Astrocyte (in vitro differentiated cells and primary cell): Measurements from ENCODE around the gene DOCK10. TPM values are rescaled to one million over a fixed set of nuclear protein-coding genes. Genes with fewer than 3 reads are reported as not detected.
A peak's percentile ranks its signal among the peaks of the same experiment; 100 is the strongest.

ENCODE experiments used
- DNase-seq: peaks from one replicate; pipeline ENCODE4 v3.0.0-alpha.2; 2010; ENCODE audit warnings: low read depth
- FAIRE-seq: peaks from 2 replicates; lab custom pipeline; 2011; peaks lifted over from hg19 to GRCh38; lab: Jason Lieb, UNC
- H2AFZ ChIP-seq: 2 replicates; pipeline ENCODE4 v1.6.0; 2012; ENCODE audit warnings: low read depth, low read length, inconsistent platforms
- H3K27ac ChIP-seq: 2 replicates; pipeline ENCODE4 v1.5.1; 2011; ENCODE audit warnings: low read depth, low read length, inconsistent platforms
- H3K27me3 ChIP-seq: 2 replicates; pipeline ENCODE4 v1.6.0; 2011; ENCODE audit warnings: low read length, inconsistent platforms; ENCODE audit not compliant: insufficient read depth
- H3K36me3 ChIP-seq: 2 replicates; pipeline ENCODE4 v1.5.1; 2011; ENCODE audit warnings: low read length, inconsistent platforms; ENCODE audit not compliant: insufficient read depth
- H3K4me1 ChIP-seq: 2 replicates; pipeline ENCODE4 v1.5.1; 2011; ENCODE audit warnings: low read length, inconsistent platforms; ENCODE audit not compliant: insufficient read depth
- H3K4me2 ChIP-seq: 2 replicates; pipeline ENCODE4 v1.6.0; 2012; ENCODE audit warnings: low read length, inconsistent platforms
- H3K4me3 ChIP-seq: 2 replicates; pipeline ENCODE4 v1.5.1; 2011; ENCODE audit warnings: low read depth, mild to moderate bottlenecking, low read length, inconsistent platforms; ENCODE audit not compliant: insufficient read depth
- H3K79me2 ChIP-seq: 2 replicates; pipeline ENCODE4 v1.6.0; 2012; ENCODE audit warnings: mild to moderate bottlenecking, low read length, inconsistent platforms; ENCODE audit not compliant: insufficient read depth
- H3K9ac ChIP-seq: 2 replicates; pipeline ENCODE4 v1.6.0; 2012; ENCODE audit warnings: mild to moderate bottlenecking, low read length, inconsistent platforms
- H3K9me3 ChIP-seq: 2 replicates; pipeline ENCODE4 v1.5.1; 2012; ENCODE audit warnings: low read depth, mild to moderate bottlenecking, low read length, inconsistent platforms; ENCODE audit not compliant: insufficient read depth
- H4K20me1 ChIP-seq: 2 replicates; pipeline ENCODE4 v1.6.0; 2012; ENCODE audit warnings: low read length, inconsistent platforms; ENCODE audit not compliant: insufficient read depth
- H3K27ac Mint-ChIP-seq: one replicate; pipeline ENCODE4 v1.8.0; 2021; ENCODE audit warnings: mild to moderate bottlenecking, mixed read lengths; ENCODE audit not compliant: unreplicated experiment
- H3K27me3 Mint-ChIP-seq: one replicate; pipeline ENCODE4 v1.8.0; 2021; ENCODE audit warnings: low read depth, mixed read lengths; ENCODE audit not compliant: unreplicated experiment
- H3K36me3 Mint-ChIP-seq: one replicate; pipeline ENCODE4 v1.8.0; 2021; ENCODE audit warnings: low read depth, mixed read lengths; ENCODE audit not compliant: unreplicated experiment
- H3K4me1 Mint-ChIP-seq: one replicate; pipeline ENCODE4 v1.8.0; 2021; ENCODE audit warnings: low read depth, mixed read lengths; ENCODE audit not compliant: unreplicated experiment
- H3K4me3 Mint-ChIP-seq: one replicate; pipeline ENCODE4 v1.8.0; 2021; ENCODE audit warnings: mild to moderate bottlenecking, moderate library complexity, mixed read lengths; ENCODE audit not compliant: unreplicated experiment
- H3K9me3 Mint-ChIP-seq: one replicate; pipeline ENCODE4 v1.8.0; 2021; ENCODE audit warnings: mild to moderate bottlenecking, mixed read lengths; ENCODE audit not compliant: unreplicated experiment
- CTCF ChIP-seq: IDR thresholded peaks from 2 replicates; pipeline ENCODE4 v1.5.1; 2011; ENCODE audit warnings: low read depth, mild to moderate bottlenecking, inconsistent platforms, low read length, moderate library complexity; ENCODE audit not compliant: insufficient read depth
- EZH2 ChIP-seq: IDR thresholded peaks from 2 replicates; pipeline ENCODE4 v1.6.1; 2012; ENCODE audit warnings: mild to moderate bottlenecking, low read length, inconsistent platforms; ENCODE audit not compliant: insufficient read depth
- total RNA-seq: library from RNA; stranded (reverse); gene quantifications from 2 replicates; pipeline ENCODE4 v1.2.1, GENCODE V29; 2021

The DOCK10 gene
- total RNA-seq, 1 donor from 2014 or later, result 7.7 TPM

- Mint-ChIP-seq H3K4me1 (peaks cover 15% of the 10 kb centered on the region), H3K27ac (peak overlapping the region; percentile 71), H3K9me3 (peaks cover 2% of the 10 kb centered on the region), H3K36me3 (peaks cover 5% of the 10 kb centered on the region), H3K4me3 (no peak overlapping the region), H3K27me3 (no peaks in the 10 kb centered on the region)
- H2AFZ ChIP-seq, result no peak overlapping the region
- H3K27me3 ChIP-seq, result no peaks in the 10 kb centered on the region
- no peaks in the 10 kb centered on the region for H3K79me2 ChIP-seq
- no peak for FAIRE-seq
- peak overlapping the region; percentile 37 for H3K4me2 ChIP-seq
- TF ChIP-seq CTCF, result no peak
- no peak overlapping the region for H3K4me3 ChIP-seq
- no peaks in the 10 kb centered on the region for H3K9me3 ChIP-seq
- peak; percentile 30 for DNase-seq
- H3K9ac ChIP-seq, result peak overlapping the region; percentile 16
- no peaks in the 10 kb centered on the region for H4K20me1 ChIP-seq
- peak overlapping the region; percentile 65 for H3K27ac ChIP-seq
- peaks cover 5% of the 10 kb centered on the region for H3K4me1 ChIP-seq
- peaks cover 31% of the 10 kb centered on the region for H3K36me3 ChIP-seq
These were observed 239.9 kb downstream of the DOCK10 start for GRCh38 chr2:224802407-224802806.

- TF ChIP-seq EZH2, result no peak
- TF ChIP-seq CTCF, result no peak
- H3K27me3 Mint-ChIP-seq, result no peaks in the 10 kb centered on the region
- Histone ChIP-seq H4K20me1 (no peaks in the 10 kb centered on the region), H3K9me3 (no peaks in the 10 kb centered on the region), H3K4me2 (no peak overlapping the region), H3K36me3 (peaks cover 37% of the 10 kb centered on the region), H3K27me3 (no peaks in the 10 kb centered on the region), H2AFZ (no peak overlapping the region), H3K79me2 (no peaks in the 10 kb centered on the region), H3K9ac (no peak overlapping the region), H3K4me3 (no peak overlapping the region), H3K4me1 (peaks cover 5% of the 10 kb centered on the region), H3K27ac (no peak overlapping the region)
- DNase-seq (no peak), FAIRE-seq (no peak)
- H3K27ac Mint-ChIP-seq, result no peak overlapping the region
- peaks cover 15% of the 10 kb centered on the region for H3K4me1 Mint-ChIP-seq
- H3K9me3 Mint-ChIP-seq, result peaks cover 2% of the 10 kb centered on the region
- H3K36me3 Mint-ChIP-seq, result peaks cover 5% of the 10 kb centered on the region
- no peak overlapping the region for H3K4me3 Mint-ChIP-seq
These were observed 240.9 kb downstream of the DOCK10 start for GRCh38 chr2:224801360-224801759.

GRCh38 chr2:224799691-224800090, 242.6 kb downstream of the DOCK10 start:
- Mint-ChIP-seq H3K27ac (no peak overlapping the region), H3K27me3 (no peaks in the 10 kb centered on the region), H3K4me3 (no peak overlapping the region), H3K36me3 (peaks cover 2% of the 10 kb centered on the region), H3K9me3 (no peaks in the 10 kb centered on the region), H3K4me1 (peaks cover 15% of the 10 kb centered on the region)
- DNase-seq (no peak), FAIRE-seq (peak; percentile 23)
- TF ChIP-seq EZH2 (no peak), CTCF (no peak)
- no peak overlapping the region for H3K27ac ChIP-seq
- H3K4me2 ChIP-seq, result no peak overlapping the region
- H3K9me3 ChIP-seq, result no peaks in the 10 kb centered on the region
- no peak overlapping the region for H3K4me3 ChIP-seq
- no peak overlapping the region for H2AFZ ChIP-seq
- H4K20me1 ChIP-seq, result no peaks in the 10 kb centered on the region
- no peak overlapping the region for H3K9ac ChIP-seq
- peaks cover 31% of the 10 kb centered on the region for H3K36me3 ChIP-seq
- no peaks in the 10 kb centered on the region for H3K27me3 ChIP-seq
- peaks cover 5% of the 10 kb centered on the region for H3K4me1 ChIP-seq
- no peaks in the 10 kb centered on the region for H3K79me2 ChIP-seq
